ENCODE measurements around the gene SMC4. TPM values are rescaled to one million over a fixed set of nuclear protein-coding genes. Genes with fewer than 3 reads are reported as not detected.
A peak's percentile ranks its signal among the peaks of the same experiment; 100 is the strongest.

SMC4 gene
- polyA plus RNA-seq, 1 of the 3 experiments (the other 2 are of a cell fraction): 26.1 TPM

- Histone ChIP-seq H3K27ac (ENCODE audit: low read depth in 2 of 2, low read length in 1 of 2) (peak overlapping the region in 1 of 2 experiments; percentile 3; a peak in 1 of 4 replicates), H3K9ac (no peak overlapping the region), H3K4me1 (ENCODE audit: control insufficient read depth in 1 of 2, insufficient read depth in 2 of 2, low read depth in 1 of 2, low read length in 1 of 2) (peaks cover 0 to 5% of the 10 kb centered on the region in 2 experiments; a peak in 1 of 4 replicates), H3F3A (replicated peaks; ENCODE audit: insufficient read depth) (peaks cover 17% of the 10 kb centered on the region), H3K4me3 (ENCODE audit: low read depth in 2 of 2, low read length in 1 of 2) (no peak overlapping the region), H3K4me2 (no peak overlapping the region), H3K79me2 (ENCODE audit: insufficient read depth) (peaks cover 17% of the 10 kb centered on the region), H3K9me2 (no peaks in the 10 kb centered on the region), H3K27me3 (ENCODE audit: insufficient read depth) (no peaks in the 10 kb centered on the region), H3K9me3 (no peaks in the 10 kb centered on the region), H3K36me3 (replicated peaks in 1 of 2; ENCODE audit: control insufficient read depth in 1 of 2, insufficient read depth in 2 of 2, low read length in 1 of 2) (peaks cover 12 to 21% of the 10 kb centered on the region in 2 experiments), H2AFZ (ENCODE audit: low read depth) (no peak overlapping the region), H4K20me1 (ENCODE audit: insufficient read depth) (no peaks in the 10 kb centered on the region)
- POLR2A ChIA-PET: interaction anchor here (0.9 kb wide), 1 partner anchor 13 kb away, joined by 3 read pairs; no protein-coding TSS in a partner anchor
- no peak for TF ChIP-seq CHD2 (IDR thresholded peaks at IDR 0.05; ENCODE audit: low read length, partially characterized antibody)
- no peak for TF ChIP-seq TEAD4 (IDR thresholded peaks at IDR 0.05; ENCODE audit: borderline replicate concordance, insufficient read depth)
- TF ChIP-seq FOSL2 (IDR thresholded peaks at IDR 0.05; ENCODE audit: borderline replicate concordance, low read depth): no peak
- no peak for TF ChIP-seq SMC3 (IDR thresholded peaks at IDR 0.05; ENCODE audit: low read depth, low read length)
- no peak for TF ChIP-seq MXI1 (IDR thresholded peaks at IDR 0.05; ENCODE audit: low read depth, low read length)
- no peak for TF ChIP-seq MEF2A (IDR thresholded peaks at IDR 0.05; ENCODE audit: borderline replicate concordance, low read depth)
- no peak for TF ChIP-seq GABPA (IDR thresholded peaks at IDR 0.05; ENCODE audit: low read depth)
- no peak for TF ChIP-seq CTCF (IDR thresholded peaks at IDR 0.05)
- no peak for TF ChIP-seq NRF1 (IDR thresholded peaks at IDR 0.05; ENCODE audit: low read depth, low read length)
- no peak for TF ChIP-seq RAD21 (IDR thresholded peaks at IDR 0.05; ENCODE audit: low read length)
- TF ChIP-seq POLR2AphosphoS5 (IDR thresholded peaks at IDR 0.05; ENCODE audit: low read depth, low read length): no peak
- TF ChIP-seq EZH2phosphoT487 (IDR thresholded peaks at IDR 0.05; ENCODE audit: borderline replicate concordance, low read depth): no peak
- no peak for TF ChIP-seq IRF3 (IDR thresholded peaks at IDR 0.05; ENCODE audit: low read depth, low read length)
- TF ChIP-seq RCOR1 (IDR thresholded peaks at IDR 0.05; ENCODE audit: low read length): no peak
- TF ChIP-seq SIN3A (IDR thresholded peaks at IDR 0.05; ENCODE audit: borderline replicate concordance, low read depth, low read length): no peak
- no peak for TF ChIP-seq TCF12 (IDR thresholded peaks at IDR 0.05)
- no peak for TF ChIP-seq REST (IDR thresholded peaks at IDR 0.05; ENCODE audit: low read depth, low read length)
- no peak for TF ChIP-seq USF1 (IDR thresholded peaks at IDR 0.05; ENCODE audit: borderline replicate concordance, low read depth)
- TF ChIP-seq, protein P1, sequence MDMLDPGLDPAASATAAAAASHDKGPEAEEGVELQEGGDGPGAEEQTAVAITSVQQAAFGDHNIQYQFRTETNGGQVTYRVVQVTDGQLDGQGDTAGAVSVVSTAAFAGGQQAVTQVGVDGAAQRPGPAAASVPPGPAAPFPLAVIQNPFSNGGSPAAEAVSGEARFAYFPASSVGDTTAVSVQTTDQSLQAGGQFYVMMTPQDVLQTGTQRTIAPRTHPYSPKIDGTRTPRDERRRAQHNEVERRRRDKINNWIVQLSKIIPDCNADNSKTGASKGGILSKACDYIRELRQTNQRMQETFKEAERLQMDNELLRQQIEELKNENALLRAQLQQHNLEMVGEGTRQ (IDR thresholded peaks at IDR 0.05; ENCODE audit: borderline replicate concordance, low read depth, low read length): no peak
- DNase-seq: no peak
- CTCF ChIA-PET: interaction anchor here (1.6 kb wide), 2 partner anchors 34 to 218 kb away, joined by 3 to 4 read pairs; no protein-coding TSS in a partner anchor
- 86% methylated on average over 1 of the region's 1 CpG for WGBS (ENCODE audit: low lambda C conversion rate)
These were observed 18.0 kb upstream of the SMC4 start for GRCh38 chr3:160381470-160381869.

Measured in SK-N-SH (cell line).